ENCODE data around the gene PDS5A. TPM values are rescaled to one million over a fixed set of nuclear protein-coding genes. Genes with fewer than 3 reads are reported as not detected.

PDS5A gene
- total RNA-seq, 1 experiment from 2014 or later, result 86.4 TPM

DNA sequence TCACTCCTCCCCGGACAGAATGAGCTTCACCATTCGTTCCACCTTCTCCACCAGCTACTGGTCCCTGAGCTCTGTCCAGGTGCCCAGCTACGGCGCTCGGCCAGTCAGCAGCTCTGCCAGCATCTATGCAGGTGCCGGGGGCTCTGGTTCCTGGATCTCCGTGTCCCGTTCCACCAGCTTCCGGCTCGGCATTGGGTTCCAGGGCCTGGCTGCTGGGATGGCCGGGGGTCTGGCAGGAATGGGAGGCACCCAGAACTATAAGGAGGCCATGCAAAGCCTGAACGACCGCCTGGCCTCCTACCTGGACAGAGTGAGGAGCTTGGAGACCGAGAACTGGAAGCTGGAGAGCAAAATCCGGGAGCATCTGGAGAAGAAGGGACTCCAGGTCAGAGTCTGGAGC, 42.5 kb upstream of the PDS5A start:
- H3K4me3 ChIP-seq, result no peak overlapping the region
- no peaks in the 10 kb centered on the region for H3K36me3 ChIP-seq (ENCODE audit: low read depth)
- H3K27me3 ChIP-seq (ENCODE audit: insufficient read depth, low read depth), result no peaks in the 10 kb centered on the region
- H3K79me2 ChIP-seq (ENCODE audit: low read depth), result no peaks in the 10 kb centered on the region
- intact Hi-C loops (cut with micrococcal nuclease; ENCODE audit: unreplicated experiment), result no loop called here
- TF ChIP-seq EZH2 (IDR thresholded peaks at IDR 0.05; ENCODE audit: low read depth) (no peak), CTCF (conservative IDR thresholded peaks at IDR 0.05) (no peak)
- H3K27ac ChIP-seq, result no peak overlapping the region
- no peak overlapping the region for H2AFZ ChIP-seq
- peaks cover 7% of the 10 kb centered on the region; the same call in 1 of the 2 replicates for H3F3A ChIP-seq (ENCODE audit: insufficient read depth, low read depth)
- H3K4me1 ChIP-seq (replicated peaks; ENCODE audit: insufficient read depth), result 0 out of 2 replicates have a peak, but pooled peaks cover 4% of the 10 kb centered on the region
- no peaks in the 10 kb centered on the region for H3K9me2 ChIP-seq (ENCODE audit: insufficient read depth)
- POLR2A ChIA-PET (ENCODE audit: unreplicated experiment), result no interaction called here
- no TSS peak for BruUV-seq (replicated peaks)
- no peaks in the 10 kb centered on the region for H3K9me3 ChIP-seq (ENCODE audit: insufficient read depth, low read depth)
- no peak for DNase-seq
- CTCF ChIA-PET, result interaction anchor here (0.6 to 1.0 kb wide), 3 partner anchors 39 to 297 kb away, joined by 3 to 15 read pairs (median 4); no protein-coding TSS in a partner anchor
- H3K4me2 ChIP-seq, result no peak overlapping the region
- H4K20me1 ChIP-seq (ENCODE audit: insufficient read depth), result no peaks in the 10 kb centered on the region

DNA sequence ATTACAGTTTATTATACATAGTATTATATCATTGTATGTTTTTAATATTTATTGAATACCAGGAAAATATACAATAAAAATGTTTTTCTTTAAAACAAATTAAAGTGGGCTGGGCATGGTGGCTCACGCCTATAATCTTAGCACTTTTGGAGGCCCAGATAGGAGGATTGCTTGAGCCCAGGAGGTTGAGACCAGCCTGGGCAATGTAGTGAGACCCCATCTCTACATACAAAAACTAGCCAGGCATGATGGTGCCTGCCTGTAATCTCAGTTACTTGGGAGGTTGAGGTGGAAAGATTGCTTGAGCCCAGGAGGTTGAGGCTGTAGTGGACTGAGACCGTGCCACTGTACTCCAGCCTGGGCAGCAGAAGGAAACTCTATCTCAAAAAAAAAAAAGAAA, 38.3 kb upstream of the PDS5A start:
- H3K36me3 ChIP-seq (ENCODE audit: low read depth), result no peaks in the 10 kb centered on the region
- intact Hi-C loops (cut with micrococcal nuclease; ENCODE audit: unreplicated experiment), result no loop called here
- no peaks in the 10 kb centered on the region for H4K20me1 ChIP-seq (ENCODE audit: insufficient read depth)
- no peaks in the 10 kb centered on the region for H3K9me2 ChIP-seq (ENCODE audit: insufficient read depth)
- H3K79me2 ChIP-seq (ENCODE audit: low read depth), result no peaks in the 10 kb centered on the region
- TF ChIP-seq EZH2 (IDR thresholded peaks at IDR 0.05; ENCODE audit: low read depth) (no peak), CTCF (conservative IDR thresholded peaks at IDR 0.05) (no peak)
- ChIA-PET POLR2A (ENCODE audit: unreplicated experiment) (no interaction called here), CTCF (no interaction called here)
- no TSS peak for BruUV-seq (replicated peaks)
- no peaks in the 10 kb centered on the region for H3F3A ChIP-seq (ENCODE audit: insufficient read depth, low read depth)
- H3K27me3 ChIP-seq (ENCODE audit: insufficient read depth, low read depth), result no peaks in the 10 kb centered on the region
- DNase-seq, result no peak
- no peak overlapping the region for H3K27ac ChIP-seq
- H2AFZ ChIP-seq, result no peak overlapping the region
- H3K9me3 ChIP-seq (ENCODE audit: insufficient read depth, low read depth), result no peaks in the 10 kb centered on the region
- H3K4me3 ChIP-seq, result no peak overlapping the region
- H3K4me2 ChIP-seq, result no peak overlapping the region
- H3K4me1 ChIP-seq (replicated peaks; ENCODE audit: insufficient read depth), result no peaks in the 10 kb centered on the region

DNA sequence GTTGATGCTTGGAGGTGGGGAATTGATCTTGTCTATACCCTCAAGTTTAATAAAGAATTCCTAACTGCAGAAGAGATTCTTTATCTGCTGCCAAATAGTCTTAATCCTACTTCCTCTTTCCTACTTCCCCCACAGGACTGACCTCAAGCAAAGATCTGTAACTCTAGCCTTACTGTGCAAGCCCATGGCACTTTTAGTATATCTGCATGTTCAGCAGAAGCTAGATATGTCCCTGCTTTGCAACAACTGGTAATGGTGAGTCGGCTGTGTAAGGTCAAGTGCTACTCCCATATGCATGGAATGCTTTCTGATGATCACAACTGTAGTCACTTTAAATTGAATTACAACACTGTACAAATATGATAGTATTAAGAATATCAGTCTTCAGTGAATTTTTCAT, 26.3 kb upstream of the PDS5A start:
- no peak overlapping the region for H3K4me3 ChIP-seq
- no peaks in the 10 kb centered on the region; the same call in 1 of the 2 replicates for H3F3A ChIP-seq (ENCODE audit: insufficient read depth, low read depth)
- no TSS peak for BruUV-seq (replicated peaks)
- ChIA-PET CTCF (interaction anchor here (0.5 kb wide), 1 partner anchor 893 kb away, joined by 5 read pairs; no protein-coding TSS in a partner anchor), POLR2A (ENCODE audit: unreplicated experiment) (no interaction called here)
- H3K27me3 ChIP-seq (ENCODE audit: insufficient read depth, low read depth), result no peaks in the 10 kb centered on the region
- intact Hi-C loops (cut with micrococcal nuclease; ENCODE audit: unreplicated experiment), result no loop called here
- no peak overlapping the region for H2AFZ ChIP-seq
- no peaks in the 10 kb centered on the region for H3K9me3 ChIP-seq (ENCODE audit: insufficient read depth, low read depth)
- no peaks in the 10 kb centered on the region for H3K79me2 ChIP-seq (ENCODE audit: low read depth)
- no peaks in the 10 kb centered on the region for H3K4me1 ChIP-seq (replicated peaks; ENCODE audit: insufficient read depth)
- no peak overlapping the region for H3K4me2 ChIP-seq
- TF ChIP-seq CTCF (conservative IDR thresholded peaks at IDR 0.05) (no peak), EZH2 (IDR thresholded peaks at IDR 0.05; ENCODE audit: low read depth) (no peak)
- no peaks in the 10 kb centered on the region for H3K36me3 ChIP-seq (ENCODE audit: low read depth)
- DNase-seq, result no peak
- no peak overlapping the region for H3K27ac ChIP-seq
- no peaks in the 10 kb centered on the region for H3K9me2 ChIP-seq (ENCODE audit: insufficient read depth)
- H4K20me1 ChIP-seq (ENCODE audit: insufficient read depth), result no peaks in the 10 kb centered on the region

All from PC-9 (cell line).